ENCODE data around the gene SYTL1.
"Not testable (repeated sequence)": the region's sequence is repeated elsewhere in the genome, so short reads cannot be mapped to it uniquely, and the experiment has no call there.

The SYTL1 gene

GRCh38 chr1:27384797-27385196, 43.0 kb downstream of the SYTL1 start:
- not testable (repeated sequence) for DNase-seq (ENCODE audit: low read depth)

GRCh38 chr1:27388337-27389005, 46.6 kb downstream of the SYTL1 start:
- peak; percentile 55 for DNase-seq (ENCODE audit: low read depth)

- DNase-seq (ENCODE audit: low read depth) = peak; percentile 24
These were observed 49.8 kb downstream of the SYTL1 start for GRCh38 chr1:27391511-27392095.

- DNase-seq (ENCODE audit: low read depth) = peak; percentile 95
These were observed 50.4 kb downstream of the SYTL1 start, which contains the start of gene GPR3 for GRCh38 chr1:27392096-27392777. Gene GPR3, plus strand, starts transcription at chr1:27392622. Its CDS starts 1,177 bp downstream, at chr1:27393799.

GRCh38 chr1:27392778-27393635, 51.2 kb downstream of the SYTL1 start:
- no peak for DNase-seq (ENCODE audit: low read depth)

- no peak for DNase-seq (ENCODE audit: low read depth)
These were observed 51.9 kb downstream of the SYTL1 start for GRCh38 chr1:27393641-27394281.

DNA sequence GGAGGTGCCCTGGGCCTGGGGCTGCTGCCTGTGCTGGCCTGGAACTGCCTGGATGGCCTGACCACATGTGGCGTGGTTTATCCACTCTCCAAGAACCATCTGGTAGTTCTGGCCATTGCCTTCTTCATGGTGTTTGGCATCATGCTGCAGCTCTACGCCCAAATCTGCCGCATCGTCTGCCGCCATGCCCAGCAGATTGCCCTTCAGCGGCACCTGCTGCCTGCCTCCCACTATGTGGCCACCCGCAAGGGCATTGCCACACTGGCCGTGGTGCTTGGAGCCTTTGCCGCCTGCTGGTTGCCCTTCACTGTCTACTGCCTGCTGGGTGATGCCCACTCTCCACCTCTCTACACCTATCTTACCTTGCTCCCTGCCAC, 52.4 kb downstream of the SYTL1 start:
- DNase-seq (ENCODE audit: low read depth) = no peak

- DNase-seq (ENCODE audit: low read depth) = no peak
These were observed 53.1 kb downstream of the SYTL1 start for GRCh38 chr1:27394925-27395324.

- peak; percentile 70 for DNase-seq (ENCODE audit: low read depth)
These were observed 53.8 kb downstream of the SYTL1 start for GRCh38 chr1:27395441-27396195.

DNA sequence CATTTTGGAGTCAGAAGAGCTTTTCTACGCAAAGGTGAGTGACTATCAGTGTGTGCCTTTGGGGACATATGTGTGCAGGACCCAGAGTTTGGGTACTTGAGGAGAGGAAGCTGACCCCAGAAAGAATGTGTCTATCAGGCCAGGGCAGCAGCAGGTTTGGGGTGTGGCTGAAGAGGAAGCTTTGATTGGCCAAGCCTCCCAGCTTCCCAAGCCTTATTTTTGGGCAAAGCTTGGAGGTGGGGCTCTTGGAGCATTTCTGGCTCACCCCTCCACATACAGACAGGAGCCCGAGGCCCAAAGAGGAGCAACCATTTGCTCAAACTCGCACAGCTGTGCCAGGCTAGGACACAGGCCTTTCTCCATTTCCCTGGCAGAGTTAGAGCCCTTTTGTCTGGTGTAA, 55.3 kb downstream of the SYTL1 start:
- no peak for DNase-seq (ENCODE audit: low read depth)

- no peak for DNase-seq (ENCODE audit: low read depth)
These were observed 55.9 kb downstream of the SYTL1 start for GRCh38 chr1:27397749-27398148.

DNA sequence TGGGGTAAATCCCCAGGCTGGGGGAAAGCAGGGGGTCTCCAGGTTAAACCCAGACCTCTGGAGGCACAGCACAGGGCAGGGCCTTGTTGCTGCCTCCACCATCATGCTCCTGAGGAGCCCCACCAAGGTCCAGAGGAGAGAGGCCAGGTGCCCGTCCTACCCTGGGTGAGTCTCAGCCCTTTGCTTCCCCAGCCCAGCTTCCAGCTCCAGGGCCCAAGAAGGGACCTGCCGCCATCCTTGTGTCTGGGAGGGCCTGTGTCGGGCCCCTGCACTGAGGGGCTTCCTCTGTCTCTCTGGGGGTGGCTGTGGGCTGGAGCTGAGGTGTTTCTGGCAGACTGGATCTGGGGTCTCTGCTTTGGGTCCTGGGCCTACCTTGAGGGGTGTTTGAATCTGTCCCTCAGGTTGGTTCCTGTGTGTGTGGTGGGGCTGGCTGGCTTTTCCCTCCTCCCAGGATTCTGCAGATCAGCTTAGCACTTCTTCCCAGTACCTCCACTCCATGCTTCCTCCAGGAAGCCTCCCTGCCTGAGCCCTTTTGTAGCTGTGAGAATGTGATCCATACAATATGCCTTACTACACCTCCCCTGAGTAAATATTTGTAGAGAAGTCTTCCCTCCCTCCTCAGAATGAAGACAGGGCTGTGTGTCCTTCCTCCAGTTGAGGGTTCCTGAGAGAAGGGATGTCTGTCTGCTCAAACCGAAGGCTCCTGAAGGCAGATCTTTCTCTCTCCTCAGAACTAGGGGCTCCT, 56.8 kb downstream of the SYTL1 start:
- DNase-seq (ENCODE audit: low read depth) = no peak

GRCh38 chr1:27399251-27400025, 57.6 kb downstream of the SYTL1 start:
- no peak for DNase-seq (ENCODE audit: low read depth)

- no peak for DNase-seq (ENCODE audit: low read depth)
These were observed 58.5 kb downstream of the SYTL1 start for GRCh38 chr1:27400082-27400962.

DNA sequence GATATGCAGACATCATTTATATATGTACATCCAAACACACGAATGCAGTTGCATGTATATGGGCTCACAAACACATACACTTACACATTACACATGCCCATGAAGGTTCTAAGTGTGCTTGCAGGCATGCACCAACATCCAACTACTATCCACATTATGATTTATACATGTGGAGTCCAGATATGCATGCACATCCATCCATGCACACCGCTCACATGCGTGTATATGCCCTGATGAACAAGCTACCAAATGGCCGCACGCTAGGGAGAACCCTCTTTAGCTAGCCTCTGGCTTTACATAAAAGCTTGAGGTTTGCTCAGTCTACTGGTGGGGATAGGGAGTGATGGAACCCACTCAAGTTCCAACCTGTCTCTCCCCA, 59.1 kb downstream of the SYTL1 start:
- no peak for DNase-seq (ENCODE audit: low read depth)

GRCh38 chr1:27402349-27402754, 60.5 kb downstream of the SYTL1 start:
- no peak for DNase-seq (ENCODE audit: low read depth)

GRCh38 chr1:27403065-27403726, 61.4 kb downstream of the SYTL1 start:
- no peak for DNase-seq (ENCODE audit: low read depth)
